GM12892 (cell line): ENCODE measurements around the gene FAM20A.

Experiments
- DNase-seq: peaks from one replicate; pipeline ENCODE4 v3.0.0; 2011; ENCODE audit not compliant: insufficient read length
- FAIRE-seq: peaks from 2 replicates; lab custom pipeline; 2011; peaks lifted over from hg19 to GRCh38; lab: Jason Lieb, UNC
- POLR2A ChIP-seq: IDR thresholded peaks from 2 replicates; pipeline ENCODE4 v1.6.1; 2011; ENCODE audit warnings: low read depth, low read length, control low read depth
- POLR2AphosphoS5 ChIP-seq: IDR thresholded peaks from 2 replicates; pipeline ENCODE4 v1.6.1; 2011; ENCODE audit warnings: low read depth, low read length, control low read depth
- TAF1 ChIP-seq: IDR thresholded peaks from 2 replicates; pipeline ENCODE4 v1.6.1; 2011; ENCODE audit warnings: low read depth, mild to moderate bottlenecking, control low read depth, low read length, borderline replicate concordance

Gene FAM20A

DNA sequence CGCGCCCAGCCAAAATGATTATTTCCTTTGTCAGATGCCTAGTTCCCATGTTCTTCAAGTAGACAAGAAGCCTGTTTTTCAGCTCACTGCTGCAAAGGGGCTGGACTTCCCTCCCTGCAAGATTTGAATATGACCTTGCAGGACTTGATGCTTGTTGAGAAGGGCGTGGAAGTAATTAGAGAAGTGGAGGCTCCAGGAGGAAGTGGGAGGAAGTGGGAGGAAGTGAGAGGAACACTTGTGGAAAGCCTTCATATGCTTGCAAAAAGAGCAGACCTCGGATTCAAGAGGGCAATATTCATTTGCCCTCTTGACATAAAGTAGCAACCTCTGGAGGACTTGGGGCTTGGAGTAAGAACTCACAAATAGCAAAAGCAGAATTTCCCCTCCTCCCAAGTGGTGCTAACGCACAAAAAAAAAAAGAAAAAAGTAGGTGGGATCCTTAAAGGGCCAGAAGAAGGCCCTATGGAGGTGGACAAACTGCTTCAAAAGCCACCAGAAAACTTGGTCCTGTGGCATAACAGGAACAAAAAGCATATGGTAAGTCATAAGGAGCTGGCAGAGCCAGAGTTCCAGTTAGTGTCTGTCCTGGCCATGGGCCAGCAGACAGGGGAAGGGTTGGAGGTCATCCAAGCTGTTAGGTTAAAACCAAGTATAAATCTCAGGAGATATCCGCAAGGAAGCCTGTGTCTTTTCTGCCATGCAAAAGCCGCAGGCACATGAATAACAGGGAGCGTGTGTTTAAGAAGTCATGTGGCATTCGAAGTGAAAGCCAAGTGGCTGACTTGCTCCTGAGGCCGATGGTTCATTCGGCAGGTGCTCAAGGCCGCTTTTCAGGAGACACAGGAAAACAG lies 109.6 kb downstream of the FAM20A start:
- peak; percentile 79 for FAIRE-seq
- TF ChIP-seq POLR2A (no peak), TAF1 (no peak), POLR2AphosphoS5 (no peak)

DNA sequence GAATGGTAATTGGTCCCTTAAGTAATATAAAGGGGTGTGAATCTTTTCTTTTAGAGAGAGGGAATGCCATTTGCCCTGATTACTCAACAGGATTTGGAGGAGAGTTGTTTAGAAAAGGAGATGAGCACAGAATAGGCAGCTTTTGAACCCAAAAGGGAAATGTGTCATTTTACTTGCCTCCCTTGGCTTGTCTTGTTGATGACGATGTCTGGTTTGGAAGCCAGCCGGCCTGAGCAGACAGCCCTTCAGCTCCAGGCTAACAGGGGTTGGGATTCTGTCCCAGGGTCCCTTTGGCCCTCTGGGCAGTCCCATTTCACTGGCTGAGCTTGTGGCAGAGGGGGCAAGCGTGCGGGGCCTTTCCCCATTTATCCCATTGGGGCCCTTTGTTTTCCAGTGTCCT lies 111.2 kb downstream of the FAM20A start:
- no peak for DNase-seq
- TF ChIP-seq TAF1 (no peak), POLR2A (no peak), POLR2AphosphoS5 (no peak)
- no peak for FAIRE-seq

More for the DNA sequence above, 109.6 kb downstream of the FAM20A start:
- DNase-seq = no peak
